Gastrocnemius medialis (tissue), 4 donors: ENCODE results near the gene EPS8L2.

Experiments
- POLR2A ChIP-seq, 2 donors: fragments of 450-650 bp; IDR thresholded peaks; one replicate each; pipeline ENCODE4 v1.6.1; 2017; ENCODE audit warnings: antibody characterized with exemption in 2 of 2, mild to moderate bottlenecking in 2 of 2, moderate library complexity in 2 of 2
- TF ChIP-seq, protein P1 (sequence below), 5 experiments: fragments of 450-650 bp in 3 of 5; fragments of 200-600 bp in 2 of 5; sonication (generic) in 2 of 5; IDR thresholded peaks in 4 of 5; conservative IDR thresholded peaks in 1 of 5; 1 replicate in 4 of 5; 2 replicates in 1 of 5; pipeline ENCODE4 v1.5.1; 2016 to 2019; ENCODE audit warnings: antibody characterized with exemption in 5 of 5, mild to moderate bottlenecking in 3 of 5, moderate library complexity in 3 of 5

DNA sequence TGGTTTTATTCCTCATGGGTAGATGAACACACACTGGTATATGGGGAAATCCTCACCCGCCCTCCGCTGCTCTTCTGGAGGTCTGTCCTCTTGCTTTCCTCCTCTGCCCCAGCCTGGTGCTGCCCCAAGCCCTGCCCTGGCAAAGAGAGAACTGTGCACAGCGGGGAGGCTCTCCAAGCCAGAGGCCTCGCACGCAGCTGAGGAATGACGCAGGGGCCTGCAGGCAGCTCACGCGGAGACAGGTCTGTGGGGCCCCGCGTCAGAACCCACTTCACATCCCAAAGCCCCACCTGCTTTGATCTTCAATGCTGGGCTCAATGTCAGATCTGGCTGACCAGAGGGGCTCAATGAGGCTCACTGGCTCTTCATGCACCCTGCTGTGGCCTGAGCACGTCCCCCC is 61.2 kb downstream of the EPS8L2 start:
- TF ChIP-seq, protein P1, sequence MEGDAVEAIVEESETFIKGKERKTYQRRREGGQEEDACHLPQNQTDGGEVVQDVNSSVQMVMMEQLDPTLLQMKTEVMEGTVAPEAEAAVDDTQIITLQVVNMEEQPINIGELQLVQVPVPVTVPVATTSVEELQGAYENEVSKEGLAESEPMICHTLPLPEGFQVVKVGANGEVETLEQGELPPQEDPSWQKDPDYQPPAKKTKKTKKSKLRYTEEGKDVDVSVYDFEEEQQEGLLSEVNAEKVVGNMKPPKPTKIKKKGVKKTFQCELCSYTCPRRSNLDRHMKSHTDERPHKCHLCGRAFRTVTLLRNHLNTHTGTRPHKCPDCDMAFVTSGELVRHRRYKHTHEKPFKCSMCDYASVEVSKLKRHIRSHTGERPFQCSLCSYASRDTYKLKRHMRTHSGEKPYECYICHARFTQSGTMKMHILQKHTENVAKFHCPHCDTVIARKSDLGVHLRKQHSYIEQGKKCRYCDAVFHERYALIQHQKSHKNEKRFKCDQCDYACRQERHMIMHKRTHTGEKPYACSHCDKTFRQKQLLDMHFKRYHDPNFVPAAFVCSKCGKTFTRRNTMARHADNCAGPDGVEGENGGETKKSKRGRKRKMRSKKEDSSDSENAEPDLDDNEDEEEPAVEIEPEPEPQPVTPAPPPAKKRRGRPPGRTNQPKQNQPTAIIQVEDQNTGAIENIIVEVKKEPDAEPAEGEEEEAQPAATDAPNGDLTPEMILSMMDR (IDR thresholded peaks at IDR 0.05 in 4 of 5, conservative IDR thresholded peaks at IDR 0.05 in 1 of 5) = no peak
- TF ChIP-seq POLR2A (IDR thresholded peaks at IDR 0.05) = no peak
